IMR-90 (cell line): ENCODE results near the gene SLC19A1. TPM values are rescaled to one million over a fixed set of nuclear protein-coding genes. Genes with fewer than 3 reads are reported as not detected.

Experiments
- ATAC-seq: fragments of 200-7000 bp; cut with Tn5 transposase; 2 replicates; pipeline ENCODE4 v1.9.1; 2020; ENCODE audit warnings: low read depth, mild to moderate bottlenecking, moderate library complexity
- BruUV-seq: library from RNA; stranded (reverse); fragments of 400-500 nt; replicated peaks from 2 replicates; lab custom pipeline; 2021; lab: Mats Ljungman, UMichigan
- CTCF ChIA-PET: fragments of 300-600 bp; formaldehyde crosslinking; extraction: SDS; loops from one replicate; lab custom pipeline; 2021; ENCODE audit warnings: antibody characterized with exemption; lab: Yijun Ruan, JAX
- POLR2A ChIA-PET: fragments of 300-600 bp; sonication (Branson Sonifier 250); formaldehyde crosslinking; loops from one replicate; lab custom pipeline; 2022; ENCODE audit warnings: antibody characterized with exemption; ENCODE audit not compliant: unreplicated experiment; lab: Charles Lee
- DNase-seq: peaks from one replicate; pipeline ENCODE4 v3.0.0; 2013
- H2AFZ ChIP-seq: replicated peaks from 2 replicates; pipeline ENCODE3; 2013; ENCODE audit warnings: low read length, mild to moderate bottlenecking; ENCODE audit not compliant: poor library complexity
- H2AK5ac ChIP-seq: 2 replicates; pipeline ENCODE4 v1.6.1; 2013; ENCODE audit warnings: low read depth, low read length, inconsistent platforms
- H2AK9ac ChIP-seq: replicated peaks from 2 replicates; pipeline ENCODE3; 2013; ENCODE audit warnings: mild to moderate bottlenecking, low read depth, low read length, moderate library complexity; ENCODE audit not compliant: poor library complexity
- H2BK120ac ChIP-seq: 2 replicates; pipeline ENCODE4 v1.6.1; 2013; ENCODE audit warnings: low read depth, low read length, inconsistent platforms
- H2BK15ac ChIP-seq: 3 replicates; pipeline ENCODE4 v1.6.1; 2013; ENCODE audit warnings: low read depth, low read length, inconsistent platforms
- H2BK20ac ChIP-seq: 2 replicates; pipeline ENCODE4 v1.6.1; 2013; ENCODE audit warnings: low read depth, mild to moderate bottlenecking, inconsistent platforms, low read length, moderate library complexity
- H2BK5ac ChIP-seq: 2 replicates; pipeline ENCODE4 v1.6.1; 2013; ENCODE audit warnings: mild to moderate bottlenecking, low read depth, low read length, inconsistent platforms; ENCODE audit not compliant: poor library complexity, severe bottlenecking
- H3K14ac ChIP-seq: replicated peaks from 2 replicates; pipeline ENCODE4 v1.6.1; 2013; ENCODE audit warnings: low read depth, low read length, inconsistent platforms
- H3K18ac ChIP-seq: 2 replicates; pipeline ENCODE4 v1.6.1; 2013; ENCODE audit warnings: low read depth, low read length, control low read depth
- H3K23ac ChIP-seq: 2 replicates; pipeline ENCODE4 v1.6.1; 2013; ENCODE audit warnings: low read depth, low read length, inconsistent platforms
- H3K27ac ChIP-seq: 2 replicates; pipeline ENCODE4 v1.5.1; 2013; ENCODE audit warnings: mild to moderate bottlenecking, control low read depth, low read length; ENCODE audit not compliant: insufficient read depth
- H3K27me3 ChIP-seq: 2 replicates; pipeline ENCODE4 v1.6.1; 2013; ENCODE audit warnings: low read length; ENCODE audit not compliant: control insufficient read depth, insufficient read depth
- H3K36me3 ChIP-seq: 2 replicates; pipeline ENCODE4 v1.6.1; 2013; ENCODE audit warnings: low read length, mixed read lengths; ENCODE audit not compliant: control insufficient read depth, insufficient read depth
- H3K4ac ChIP-seq: 2 replicates; pipeline ENCODE4 v1.6.1; 2013; ENCODE audit warnings: low read depth, low read length, inconsistent platforms
- H3K4me1 ChIP-seq: 2 replicates; pipeline ENCODE4 v1.6.1; 2013; ENCODE audit warnings: low read length, mixed read lengths; ENCODE audit not compliant: control insufficient read depth, insufficient read depth
- H3K4me2 ChIP-seq: 2 replicates; pipeline ENCODE4 v1.6.1; 2013; ENCODE audit warnings: low read depth, mild to moderate bottlenecking, control low read depth, low read length, moderate library complexity
- H3K4me3 ChIP-seq: 2 replicates; pipeline ENCODE4 v1.5.1; 2013; ENCODE audit warnings: low read depth, mild to moderate bottlenecking, control low read depth, low read length, moderate library complexity; ENCODE audit not compliant: insufficient read depth
- H3K56ac ChIP-seq: 2 replicates; pipeline ENCODE4 v1.6.1; 2013; ENCODE audit warnings: low read length, inconsistent platforms; ENCODE audit not compliant: insufficient read depth; ENCODE audit errors: extremely low read depth
- H3K79me1 ChIP-seq, 2 experiments: 2 replicates each; pipeline ENCODE4 v1.6.1; 2013; ENCODE audit warnings: low read length in 2 of 2, inconsistent platforms in 1 of 2, low read depth in 1 of 2
- H3K9ac ChIP-seq: 2 replicates; pipeline ENCODE4 v1.6.1; 2013; ENCODE audit warnings: low read depth, low read length, control low read depth
- H3K9me1 ChIP-seq: 2 replicates; pipeline ENCODE4 v1.6.1; 2013; ENCODE audit warnings: low read length, inconsistent platforms; ENCODE audit not compliant: insufficient read depth
- H3K9me3 ChIP-seq: 2 replicates; pipeline ENCODE4 v1.6.1; 2013; ENCODE audit warnings: low read length; ENCODE audit not compliant: control insufficient read depth, insufficient read depth
- H4K20me1 ChIP-seq: 2 replicates; pipeline ENCODE4 v1.6.1; 2013; ENCODE audit warnings: low read length, inconsistent platforms; ENCODE audit not compliant: insufficient read depth
- H4K5ac ChIP-seq: 2 replicates; pipeline ENCODE4 v1.6.1; 2013; ENCODE audit warnings: mild to moderate bottlenecking, low read depth, low read length, control low read depth
- H4K8ac ChIP-seq, 2 experiments: 2 replicates each; pipeline ENCODE4 v1.6.1; 2013; ENCODE audit warnings: low read depth in 2 of 2, low read length in 2 of 2, control low read depth in 1 of 2, inconsistent platforms in 1 of 2
- H4K91ac ChIP-seq: 2 replicates; pipeline ENCODE4 v1.6.1; 2013; ENCODE audit warnings: low read depth, low read length, inconsistent platforms; ENCODE audit not compliant: insufficient read depth
- BHLHE40 ChIP-seq: fragments of 150-350 bp; IDR thresholded peaks from 2 replicates; pipeline ENCODE4 v1.6.1; 2016; ENCODE audit warnings: mild to moderate bottlenecking, low read depth, low read length
- CEBPB ChIP-seq: IDR thresholded peaks from 2 replicates; pipeline ENCODE4 v1.6.1; 2012; ENCODE audit warnings: low read depth, low read length, improper control_type of control experiment
- CHD1 ChIP-seq: IDR thresholded peaks from 2 replicates; pipeline ENCODE4 v1.6.1; 2012; ENCODE audit warnings: low read depth, low read length, improper control_type of control experiment
- MAFK ChIP-seq: IDR thresholded peaks from 2 replicates; pipeline ENCODE4 v1.6.1; 2012; ENCODE audit warnings: low read depth, low read length, improper control_type of control experiment
- MXI1 ChIP-seq: IDR thresholded peaks from 2 replicates; pipeline ENCODE4 v1.6.1; 2012; ENCODE audit warnings: low read depth, mild to moderate bottlenecking, low read length, moderate library complexity, borderline replicate concordance
- NFE2L2 ChIP-seq: fragments of 150-350 bp; IDR thresholded peaks from 2 replicates; pipeline ENCODE4 v1.6.1; 2016; ENCODE audit warnings: low read depth, mild to moderate bottlenecking, low read length
- POLR2A ChIP-seq: IDR thresholded peaks from 2 replicates; pipeline ENCODE4 v1.6.1; 2012; ENCODE audit warnings: mild to moderate bottlenecking, low read depth, low read length
- RAD21 ChIP-seq: IDR thresholded peaks from 2 replicates; pipeline ENCODE4 v1.6.1; 2012; ENCODE audit warnings: low read length, improper control_type of control experiment
- RCOR1 ChIP-seq: IDR thresholded peaks from 2 replicates; pipeline ENCODE4 v1.6.1; 2012; ENCODE audit warnings: mild to moderate bottlenecking, low read length, improper control_type of control experiment; ENCODE audit not compliant: insufficient replicate concordance
- RFX5 ChIP-seq: IDR thresholded peaks from 2 replicates; pipeline ENCODE4 v1.8.0; 2012; ENCODE audit warnings: low read depth, mild to moderate bottlenecking, low read length, moderate library complexity
- SMC3 ChIP-seq: fragments of 150-350 bp; IDR thresholded peaks from 2 replicates; pipeline ENCODE4 v1.6.1; 2016; ENCODE audit warnings: low read depth, mild to moderate bottlenecking, antibody characterized with exemption, low read length, moderate library complexity
- WGBS, 2 experiments: methylation state at CpG; one replicate each; pipeline versions ENCODE4 v1.1.5 to v1.1.7; 2013; ENCODE audit warnings: missing lambda C conversion rate in 2 of 2; ENCODE audit not compliant: insufficient read length in 1 of 2; ENCODE audit errors: extremely low coverage in 2 of 2; 5-methylcytosine and 5-hydroxymethylcytosine counted together
- dilution Hi-C: fragments of 300-500 bp; cut with HindIII; formaldehyde crosslinking; loops from one replicate; pipeline ENCODE4 v1.14.3; 2018; ENCODE audit warnings: low sequenced_read_pairs; ENCODE audit not compliant: unreplicated experiment
- in situ Hi-C: fragments of 300-500 bp; cut with MboI; formaldehyde crosslinking; loops from 3 replicates; pipeline ENCODE4 v1.14.3; 2019; ENCODE audit warnings: low sequenced_read_pairs, inconsistent platforms, mixed read lengths
- intact Hi-C: fragments of 100-400 bp; cut with micrococcal nuclease; formaldehyde crosslinking; loops from 2 replicates; pipeline ENCODE4 v1.10.0; 2022
- polyA plus RNA-seq, 3 experiments: library from polyadenylated mRNA; depleted of rRNA; stranded (reverse); fragments of >200 nt; gene quantifications; 2 replicates each; pipeline ENCODE4 v1.2.3, GENCODE V29; 2012; ENCODE audit warnings: low replicate concordance in 1 of 3
- total RNA-seq: library from RNA; depleted of rRNA; stranded (reverse); fragments of >200 nt; gene quantifications from 2 replicates; pipeline ENCODE4 v1.2.3, GENCODE V29; 2012
- TF ChIP-seq, protein P1 (sequence below): conservative IDR thresholded peaks from 2 replicates; pipeline ENCODE4 v1.5.1; 2012; ENCODE audit warnings: mild to moderate bottlenecking, low read depth, low read length, improper control_type of control experiment
- TF ChIP-seq, protein P2 (sequence below): fragments of 150-350 bp; IDR thresholded peaks from 2 replicates; pipeline ENCODE4 v1.6.1; 2016; ENCODE audit warnings: low read depth, mild to moderate bottlenecking, low read length, moderate library complexity, borderline replicate concordance
- TF ChIP-seq, protein P3 (sequence below): fragments of 150-350 bp; IDR thresholded peaks from 2 replicates; pipeline ENCODE4 v1.6.1; 2017; ENCODE audit warnings: mild to moderate bottlenecking, antibody characterized with exemption, low read length, low read depth

The SLC19A1 gene
- total and polyA plus RNA-seq, 2 of the 4 experiments (the other 2 are of a cell fraction), result 2.2 to 16.2 TPM

DNA sequence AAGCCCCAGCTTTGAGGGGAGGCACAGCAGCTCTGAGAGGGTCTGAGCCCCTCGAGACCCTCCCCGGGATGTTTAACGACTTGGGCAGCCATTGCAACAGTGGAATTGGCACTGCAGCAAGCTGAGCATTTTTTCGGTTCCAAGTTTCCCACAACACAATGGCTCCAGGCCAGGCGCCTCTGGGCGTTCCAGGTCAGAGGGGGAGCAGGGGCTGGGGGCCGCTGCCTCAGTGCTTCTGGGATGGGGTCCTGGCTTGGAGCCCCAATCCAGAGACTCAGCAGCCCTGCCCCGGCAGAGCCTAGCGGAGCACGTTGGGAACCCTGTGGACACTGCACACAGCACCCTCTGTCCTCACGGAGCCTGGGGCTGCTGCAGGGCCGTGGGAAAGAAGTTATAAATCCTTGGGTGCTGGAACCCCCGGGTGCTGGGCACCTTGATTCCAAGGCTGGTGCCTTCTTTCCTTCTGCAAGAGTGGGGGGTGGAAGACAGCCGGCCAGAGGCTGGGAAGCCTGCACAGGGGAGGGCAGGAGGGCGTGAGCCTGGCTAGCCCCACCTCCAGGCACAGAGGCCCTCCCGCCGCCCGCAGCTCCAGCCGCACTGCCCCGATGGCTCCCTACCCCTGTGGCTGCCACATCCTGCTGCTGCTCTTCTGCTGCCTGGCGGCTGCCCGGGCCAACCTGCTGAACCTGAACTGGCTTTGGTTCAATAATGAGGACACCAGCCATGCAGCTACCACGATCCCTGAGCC is 87.1 kb downstream of the SLC19A1 start:
- peak overlapping the region; percentile 66 for H3K4ac ChIP-seq
- 0 out of 2 replicates have a peak overlapping the region, but pooled peaks have one; percentile 14 for H2BK20ac ChIP-seq
- H3K18ac ChIP-seq, result no peak overlapping the region; the same call in 1 of the 2 replicates
- in situ Hi-C loops (no loop called here), intact Hi-C loops (no loop called here), dilution Hi-C loops (no loop called here)
- H4K20me1 ChIP-seq, result peaks cover 61% of the 10 kb centered on the region
- H3K27ac ChIP-seq, result peak overlapping the region; percentile 2; the same call in 1 of the 2 replicates
- 16% methylated on average over 5 of the region's 23 CpGs; no CpG with 5 or more reads in 1 of the 2 experiments for WGBS, 2 experiments
- peaks cover 43% of the 10 kb centered on the region for H3K4me1 ChIP-seq
- BruUV-seq, result no TSS peak
- H3K36me3 ChIP-seq, result peaks cover 10% of the 10 kb centered on the region
- peak overlapping the region; percentile 62; the same call in 1 of the 2 replicates for H3K23ac ChIP-seq
- H2BK5ac ChIP-seq, result no peak overlapping the region
- H3K27me3 ChIP-seq, result no peaks in the 10 kb centered on the region
- peaks cover 29% of the 10 kb centered on the region for H3K9me1 ChIP-seq
- DNase-seq (peak; percentile 22), ATAC-seq (peak; percentile 90)
- H2BK15ac ChIP-seq, result no peak overlapping the region; the same call in 2 of the 3 replicates
- H2BK120ac ChIP-seq, result peak overlapping the region; percentile 53
- no peaks in the 10 kb centered on the region for H3K9me3 ChIP-seq
- H3K14ac ChIP-seq, result peak overlapping the region; percentile 24; the same call in 1 of the 2 replicates
- no peak overlapping the region for H3K9ac ChIP-seq
- no peak overlapping the region for H3K56ac ChIP-seq
- no peak overlapping the region; the same call in 1 of the 2 replicates for H4K5ac ChIP-seq
- peak overlapping the region; percentile 57 for H2AK9ac ChIP-seq
- peak overlapping the region; percentile 16; the same call in 1 of the 2 replicates for H3K4me2 ChIP-seq
- H4K8ac ChIP-seq, result peak overlapping the region in 1 of 2 experiments; percentile 67; a peak in 2 of 4 replicates
- CTCF ChIA-PET, result interaction anchor here (1.1 kb wide), 1 partner anchor 68 kb away, joined by 3 read pairs; no protein-coding TSS in a partner anchor
- POLR2A ChIA-PET, result no interaction called here
- peak overlapping the region; percentile 59 for H4K91ac ChIP-seq
- H2AFZ ChIP-seq, result peak overlapping the region; percentile 69
- H3K79me1 ChIP-seq, result peaks cover 25 to 80% of the 10 kb centered on the region in 2 experiments
- H2AK5ac ChIP-seq, result peak overlapping the region; percentile 58
- H3K4me3 ChIP-seq, result no peak overlapping the region
- TF ChIP-seq RFX5 (no peak), SMC3 (no peak), MAFK (no peak), MXI1 (no peak), RAD21 (no peak), POLR2A (no peak), CHD1 (no peak), BHLHE40 (no peak), RCOR1 (no peak), CEBPB (no peak), NFE2L2 (no peak)
- TF ChIP-seq, protein P1, sequence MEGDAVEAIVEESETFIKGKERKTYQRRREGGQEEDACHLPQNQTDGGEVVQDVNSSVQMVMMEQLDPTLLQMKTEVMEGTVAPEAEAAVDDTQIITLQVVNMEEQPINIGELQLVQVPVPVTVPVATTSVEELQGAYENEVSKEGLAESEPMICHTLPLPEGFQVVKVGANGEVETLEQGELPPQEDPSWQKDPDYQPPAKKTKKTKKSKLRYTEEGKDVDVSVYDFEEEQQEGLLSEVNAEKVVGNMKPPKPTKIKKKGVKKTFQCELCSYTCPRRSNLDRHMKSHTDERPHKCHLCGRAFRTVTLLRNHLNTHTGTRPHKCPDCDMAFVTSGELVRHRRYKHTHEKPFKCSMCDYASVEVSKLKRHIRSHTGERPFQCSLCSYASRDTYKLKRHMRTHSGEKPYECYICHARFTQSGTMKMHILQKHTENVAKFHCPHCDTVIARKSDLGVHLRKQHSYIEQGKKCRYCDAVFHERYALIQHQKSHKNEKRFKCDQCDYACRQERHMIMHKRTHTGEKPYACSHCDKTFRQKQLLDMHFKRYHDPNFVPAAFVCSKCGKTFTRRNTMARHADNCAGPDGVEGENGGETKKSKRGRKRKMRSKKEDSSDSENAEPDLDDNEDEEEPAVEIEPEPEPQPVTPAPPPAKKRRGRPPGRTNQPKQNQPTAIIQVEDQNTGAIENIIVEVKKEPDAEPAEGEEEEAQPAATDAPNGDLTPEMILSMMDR, result no peak
- TF ChIP-seq, protein P2, sequence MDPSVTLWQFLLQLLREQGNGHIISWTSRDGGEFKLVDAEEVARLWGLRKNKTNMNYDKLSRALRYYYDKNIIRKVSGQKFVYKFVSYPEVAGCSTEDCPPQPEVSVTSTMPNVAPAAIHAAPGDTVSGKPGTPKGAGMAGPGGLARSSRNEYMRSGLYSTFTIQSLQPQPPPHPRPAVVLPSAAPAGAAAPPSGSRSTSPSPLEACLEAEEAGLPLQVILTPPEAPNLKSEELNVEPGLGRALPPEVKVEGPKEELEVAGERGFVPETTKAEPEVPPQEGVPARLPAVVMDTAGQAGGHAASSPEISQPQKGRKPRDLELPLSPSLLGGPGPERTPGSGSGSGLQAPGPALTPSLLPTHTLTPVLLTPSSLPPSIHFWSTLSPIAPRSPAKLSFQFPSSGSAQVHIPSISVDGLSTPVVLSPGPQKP, result no peak
- TF ChIP-seq, protein P3, sequence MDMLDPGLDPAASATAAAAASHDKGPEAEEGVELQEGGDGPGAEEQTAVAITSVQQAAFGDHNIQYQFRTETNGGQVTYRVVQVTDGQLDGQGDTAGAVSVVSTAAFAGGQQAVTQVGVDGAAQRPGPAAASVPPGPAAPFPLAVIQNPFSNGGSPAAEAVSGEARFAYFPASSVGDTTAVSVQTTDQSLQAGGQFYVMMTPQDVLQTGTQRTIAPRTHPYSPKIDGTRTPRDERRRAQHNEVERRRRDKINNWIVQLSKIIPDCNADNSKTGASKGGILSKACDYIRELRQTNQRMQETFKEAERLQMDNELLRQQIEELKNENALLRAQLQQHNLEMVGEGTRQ, result no peak
